Mammary epithelial cell (primary cell): ENCODE results near the gene IL34.

Experiments
- EZH2 ChIP-seq: IDR thresholded peaks from 2 replicates; pipeline ENCODE4 v1.6.1; 2012; ENCODE audit warnings: low read length, inconsistent platforms, borderline replicate concordance
- TF ChIP-seq, protein P1 (sequence below), 2 donors: IDR thresholded peaks in 1 of 2; conservative IDR thresholded peaks in 1 of 2; 2 replicates each; pipeline ENCODE4 v1.5.1; 2011 to 2012; ENCODE audit warnings: inconsistent platforms in 2 of 2, low read length in 2 of 2, mild to moderate bottlenecking in 2 of 2, control low read depth in 1 of 2, low read depth in 1 of 2; ENCODE audit not compliant: insufficient read depth in 1 of 2; ENCODE audit errors: extremely low read depth in 1 of 2

DNA sequence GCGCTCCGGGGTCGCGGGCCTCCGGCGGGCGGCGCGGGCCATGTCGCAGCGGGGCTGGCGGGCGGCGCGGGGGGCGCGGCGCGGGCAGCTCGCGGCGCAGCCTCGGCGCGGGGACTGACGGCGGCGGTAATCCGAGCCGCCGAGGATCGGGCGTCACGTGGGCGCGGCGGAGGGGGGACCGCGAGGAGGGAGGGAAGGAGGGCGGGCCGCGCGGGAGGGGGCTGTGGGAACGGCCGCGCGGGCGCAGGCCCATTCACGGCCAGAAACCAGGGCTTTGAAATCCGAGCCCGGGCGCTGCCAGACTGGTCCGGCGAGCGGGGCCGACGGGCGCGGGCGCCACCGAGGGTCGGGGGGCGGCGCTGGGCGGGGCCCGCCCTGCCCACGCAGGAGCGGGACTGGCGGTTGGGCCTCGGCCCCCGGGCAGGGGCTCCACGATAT, 39.6 kb downstream of the IL34 start, which contains the start of gene MTSS2:
- TF ChIP-seq, protein P1, sequence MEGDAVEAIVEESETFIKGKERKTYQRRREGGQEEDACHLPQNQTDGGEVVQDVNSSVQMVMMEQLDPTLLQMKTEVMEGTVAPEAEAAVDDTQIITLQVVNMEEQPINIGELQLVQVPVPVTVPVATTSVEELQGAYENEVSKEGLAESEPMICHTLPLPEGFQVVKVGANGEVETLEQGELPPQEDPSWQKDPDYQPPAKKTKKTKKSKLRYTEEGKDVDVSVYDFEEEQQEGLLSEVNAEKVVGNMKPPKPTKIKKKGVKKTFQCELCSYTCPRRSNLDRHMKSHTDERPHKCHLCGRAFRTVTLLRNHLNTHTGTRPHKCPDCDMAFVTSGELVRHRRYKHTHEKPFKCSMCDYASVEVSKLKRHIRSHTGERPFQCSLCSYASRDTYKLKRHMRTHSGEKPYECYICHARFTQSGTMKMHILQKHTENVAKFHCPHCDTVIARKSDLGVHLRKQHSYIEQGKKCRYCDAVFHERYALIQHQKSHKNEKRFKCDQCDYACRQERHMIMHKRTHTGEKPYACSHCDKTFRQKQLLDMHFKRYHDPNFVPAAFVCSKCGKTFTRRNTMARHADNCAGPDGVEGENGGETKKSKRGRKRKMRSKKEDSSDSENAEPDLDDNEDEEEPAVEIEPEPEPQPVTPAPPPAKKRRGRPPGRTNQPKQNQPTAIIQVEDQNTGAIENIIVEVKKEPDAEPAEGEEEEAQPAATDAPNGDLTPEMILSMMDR (conservative IDR thresholded peaks at IDR 0.05 in 1 of 2, IDR thresholded peaks at IDR 0.05 in 1 of 2; ENCODE audit: extremely low read depth in 1 of 2, insufficient read depth in 1 of 2, low read depth in 1 of 2, low read length in 2 of 2): no peak
- TF ChIP-seq EZH2: no peak
